IMR-90 (cell line): Measurements from ENCODE around the gene PHF21A. TPM values are rescaled to one million over a fixed set of nuclear protein-coding genes. Genes with fewer than 3 reads are reported as not detected.

Experiments used
- ATAC-seq: fragments of 200-7000 bp; cut with Tn5 transposase; 2 replicates; pipeline ENCODE4 v1.9.1; 2020; ENCODE audit warnings: low read depth, mild to moderate bottlenecking, moderate library complexity
- BruUV-seq: library from RNA; stranded (reverse); fragments of 400-500 nt; replicated peaks from 2 replicates; lab custom pipeline; 2021; lab: Mats Ljungman, UMichigan
- CTCF ChIA-PET: fragments of 300-600 bp; formaldehyde crosslinking; extraction: SDS; loops from one replicate; lab custom pipeline; 2021; ENCODE audit warnings: antibody characterized with exemption; lab: Yijun Ruan, JAX
- POLR2A ChIA-PET: fragments of 300-600 bp; sonication (Branson Sonifier 250); formaldehyde crosslinking; loops from one replicate; lab custom pipeline; 2022; ENCODE audit warnings: antibody characterized with exemption; ENCODE audit not compliant: unreplicated experiment; lab: Charles Lee
- DNase-seq: peaks from one replicate; pipeline ENCODE4 v3.0.0; 2013
- H2AFZ ChIP-seq: replicated peaks from 2 replicates; pipeline ENCODE3; 2013; ENCODE audit warnings: low read length, mild to moderate bottlenecking; ENCODE audit not compliant: poor library complexity
- H2AK5ac ChIP-seq: 2 replicates; pipeline ENCODE4 v1.6.1; 2013; ENCODE audit warnings: low read depth, low read length, inconsistent platforms
- H2AK9ac ChIP-seq: replicated peaks from 2 replicates; pipeline ENCODE3; 2013; ENCODE audit warnings: mild to moderate bottlenecking, low read depth, low read length, moderate library complexity; ENCODE audit not compliant: poor library complexity
- H2BK120ac ChIP-seq: 2 replicates; pipeline ENCODE4 v1.6.1; 2013; ENCODE audit warnings: low read depth, low read length, inconsistent platforms
- H2BK15ac ChIP-seq: 3 replicates; pipeline ENCODE4 v1.6.1; 2013; ENCODE audit warnings: low read depth, low read length, inconsistent platforms
- H2BK20ac ChIP-seq: 2 replicates; pipeline ENCODE4 v1.6.1; 2013; ENCODE audit warnings: low read depth, mild to moderate bottlenecking, inconsistent platforms, low read length, moderate library complexity
- H2BK5ac ChIP-seq: 2 replicates; pipeline ENCODE4 v1.6.1; 2013; ENCODE audit warnings: mild to moderate bottlenecking, low read depth, low read length, inconsistent platforms; ENCODE audit not compliant: poor library complexity, severe bottlenecking
- H3K14ac ChIP-seq: replicated peaks from 2 replicates; pipeline ENCODE4 v1.6.1; 2013; ENCODE audit warnings: low read depth, low read length, inconsistent platforms
- H3K18ac ChIP-seq: 2 replicates; pipeline ENCODE4 v1.6.1; 2013; ENCODE audit warnings: low read depth, low read length, control low read depth
- H3K23ac ChIP-seq: 2 replicates; pipeline ENCODE4 v1.6.1; 2013; ENCODE audit warnings: low read depth, low read length, inconsistent platforms
- H3K27ac ChIP-seq: 2 replicates; pipeline ENCODE4 v1.5.1; 2013; ENCODE audit warnings: mild to moderate bottlenecking, control low read depth, low read length; ENCODE audit not compliant: insufficient read depth
- H3K27me3 ChIP-seq: 2 replicates; pipeline ENCODE4 v1.6.1; 2013; ENCODE audit warnings: low read length; ENCODE audit not compliant: control insufficient read depth, insufficient read depth
- H3K36me3 ChIP-seq: 2 replicates; pipeline ENCODE4 v1.6.1; 2013; ENCODE audit warnings: low read length, mixed read lengths; ENCODE audit not compliant: control insufficient read depth, insufficient read depth
- H3K4ac ChIP-seq: 2 replicates; pipeline ENCODE4 v1.6.1; 2013; ENCODE audit warnings: low read depth, low read length, inconsistent platforms
- H3K4me1 ChIP-seq: 2 replicates; pipeline ENCODE4 v1.6.1; 2013; ENCODE audit warnings: low read length, mixed read lengths; ENCODE audit not compliant: control insufficient read depth, insufficient read depth
- H3K4me2 ChIP-seq: 2 replicates; pipeline ENCODE4 v1.6.1; 2013; ENCODE audit warnings: low read depth, mild to moderate bottlenecking, control low read depth, low read length, moderate library complexity
- H3K4me3 ChIP-seq: 2 replicates; pipeline ENCODE4 v1.5.1; 2013; ENCODE audit warnings: low read depth, mild to moderate bottlenecking, control low read depth, low read length, moderate library complexity; ENCODE audit not compliant: insufficient read depth
- H3K56ac ChIP-seq: 2 replicates; pipeline ENCODE4 v1.6.1; 2013; ENCODE audit warnings: low read length, inconsistent platforms; ENCODE audit not compliant: insufficient read depth; ENCODE audit errors: extremely low read depth
- H3K79me1 ChIP-seq, 2 experiments: 2 replicates each; pipeline ENCODE4 v1.6.1; 2013; ENCODE audit warnings: low read length in 2 of 2, inconsistent platforms in 1 of 2, low read depth in 1 of 2
- H3K9ac ChIP-seq: 2 replicates; pipeline ENCODE4 v1.6.1; 2013; ENCODE audit warnings: low read depth, low read length, control low read depth
- H3K9me1 ChIP-seq: 2 replicates; pipeline ENCODE4 v1.6.1; 2013; ENCODE audit warnings: low read length, inconsistent platforms; ENCODE audit not compliant: insufficient read depth
- H3K9me3 ChIP-seq: 2 replicates; pipeline ENCODE4 v1.6.1; 2013; ENCODE audit warnings: low read length; ENCODE audit not compliant: control insufficient read depth, insufficient read depth
- H4K20me1 ChIP-seq: 2 replicates; pipeline ENCODE4 v1.6.1; 2013; ENCODE audit warnings: low read length, inconsistent platforms; ENCODE audit not compliant: insufficient read depth
- H4K5ac ChIP-seq: 2 replicates; pipeline ENCODE4 v1.6.1; 2013; ENCODE audit warnings: mild to moderate bottlenecking, low read depth, low read length, control low read depth
- H4K8ac ChIP-seq, 2 experiments: 2 replicates each; pipeline ENCODE4 v1.6.1; 2013; ENCODE audit warnings: low read depth in 2 of 2, low read length in 2 of 2, control low read depth in 1 of 2, inconsistent platforms in 1 of 2
- H4K91ac ChIP-seq: 2 replicates; pipeline ENCODE4 v1.6.1; 2013; ENCODE audit warnings: low read depth, low read length, inconsistent platforms; ENCODE audit not compliant: insufficient read depth
- BHLHE40 ChIP-seq: fragments of 150-350 bp; IDR thresholded peaks from 2 replicates; pipeline ENCODE4 v1.6.1; 2016; ENCODE audit warnings: mild to moderate bottlenecking, low read depth, low read length
- CEBPB ChIP-seq: IDR thresholded peaks from 2 replicates; pipeline ENCODE4 v1.6.1; 2012; ENCODE audit warnings: low read depth, low read length, improper control_type of control experiment
- CHD1 ChIP-seq: IDR thresholded peaks from 2 replicates; pipeline ENCODE4 v1.6.1; 2012; ENCODE audit warnings: low read depth, low read length, improper control_type of control experiment
- CTCF ChIP-seq: conservative IDR thresholded peaks from 2 replicates; pipeline ENCODE4 v1.5.1; 2012; ENCODE audit warnings: mild to moderate bottlenecking, low read depth, low read length, improper control_type of control experiment
- ELK1 ChIP-seq: fragments of 150-350 bp; IDR thresholded peaks from 2 replicates; pipeline ENCODE4 v1.6.1; 2016; ENCODE audit warnings: low read depth, mild to moderate bottlenecking, low read length, moderate library complexity, borderline replicate concordance
- FOS ChIP-seq: fragments of 150-350 bp; IDR thresholded peaks from 2 replicates; pipeline ENCODE4 v1.6.1; 2016; ENCODE audit warnings: low read depth, low read length
- MAFK ChIP-seq: IDR thresholded peaks from 2 replicates; pipeline ENCODE4 v1.6.1; 2012; ENCODE audit warnings: low read depth, low read length, improper control_type of control experiment
- MAZ ChIP-seq: IDR thresholded peaks from 2 replicates; pipeline ENCODE4 v1.6.1; 2012; ENCODE audit warnings: low read depth, mild to moderate bottlenecking, low read length, improper control_type of control experiment, moderate library complexity, borderline replicate concordance
- MXI1 ChIP-seq: IDR thresholded peaks from 2 replicates; pipeline ENCODE4 v1.6.1; 2012; ENCODE audit warnings: low read depth, mild to moderate bottlenecking, low read length, moderate library complexity, borderline replicate concordance
- NFE2L2 ChIP-seq: fragments of 150-350 bp; IDR thresholded peaks from 2 replicates; pipeline ENCODE4 v1.6.1; 2016; ENCODE audit warnings: low read depth, mild to moderate bottlenecking, low read length
- POLR2A ChIP-seq: IDR thresholded peaks from 2 replicates; pipeline ENCODE4 v1.6.1; 2012; ENCODE audit warnings: mild to moderate bottlenecking, low read depth, low read length
- RAD21 ChIP-seq: IDR thresholded peaks from 2 replicates; pipeline ENCODE4 v1.6.1; 2012; ENCODE audit warnings: low read length, improper control_type of control experiment
- RCOR1 ChIP-seq: IDR thresholded peaks from 2 replicates; pipeline ENCODE4 v1.6.1; 2012; ENCODE audit warnings: mild to moderate bottlenecking, low read length, improper control_type of control experiment; ENCODE audit not compliant: insufficient replicate concordance
- RFX5 ChIP-seq: IDR thresholded peaks from 2 replicates; pipeline ENCODE4 v1.8.0; 2012; ENCODE audit warnings: low read depth, mild to moderate bottlenecking, low read length, moderate library complexity
- SMC3 ChIP-seq: fragments of 150-350 bp; IDR thresholded peaks from 2 replicates; pipeline ENCODE4 v1.6.1; 2016; ENCODE audit warnings: low read depth, mild to moderate bottlenecking, antibody characterized with exemption, low read length, moderate library complexity
- USF2 ChIP-seq: fragments of 150-350 bp; IDR thresholded peaks from 2 replicates; pipeline ENCODE4 v1.6.1; 2017; ENCODE audit warnings: mild to moderate bottlenecking, antibody characterized with exemption, low read length, low read depth
- WGBS, 2 experiments: methylation state at CpG; one replicate each; pipeline versions ENCODE4 v1.1.5 to v1.1.7; 2013; ENCODE audit warnings: missing lambda C conversion rate in 2 of 2; ENCODE audit not compliant: insufficient read length in 1 of 2; ENCODE audit errors: extremely low coverage in 2 of 2; 5-methylcytosine and 5-hydroxymethylcytosine counted together
- dilution Hi-C: fragments of 300-500 bp; cut with HindIII; formaldehyde crosslinking; loops from one replicate; pipeline ENCODE4 v1.14.3; 2018; ENCODE audit warnings: low sequenced_read_pairs; ENCODE audit not compliant: unreplicated experiment
- in situ Hi-C: fragments of 300-500 bp; cut with MboI; formaldehyde crosslinking; loops from 3 replicates; pipeline ENCODE4 v1.14.3; 2019; ENCODE audit warnings: low sequenced_read_pairs, inconsistent platforms, mixed read lengths
- intact Hi-C: fragments of 100-400 bp; cut with micrococcal nuclease; formaldehyde crosslinking; loops from 2 replicates; pipeline ENCODE4 v1.10.0; 2022
- polyA plus RNA-seq, 3 experiments: library from polyadenylated mRNA; depleted of rRNA; stranded (reverse); fragments of >200 nt; gene quantifications; 2 replicates each; pipeline ENCODE4 v1.2.3, GENCODE V29; 2012; ENCODE audit warnings: low replicate concordance in 1 of 3
- total RNA-seq: library from RNA; depleted of rRNA; stranded (reverse); fragments of >200 nt; gene quantifications from 2 replicates; pipeline ENCODE4 v1.2.3, GENCODE V29; 2012

The PHF21A gene
- total and polyA plus RNA-seq, 2 of the 4 experiments (the other 2 are of a cell fraction): 9.0 to 20.6 TPM

GRCh38 chr11:45906965-45907611 lies 214.2 kb downstream of the PHF21A start, which contains the start of gene FREY1:
Gene FREY1, minus strand, starts transcription at chr11:45907271. Its CDS starts 26 bp downstream, at chr11:45907245.
- H4K5ac ChIP-seq: no peak within 1 kb of the TSS
- H2BK20ac ChIP-seq: no peak within 1 kb of the TSS
- no peak within 1 kb of the TSS for H3K4me3 ChIP-seq
- in situ Hi-C loops: no loop called here
- H2BK15ac ChIP-seq: no peak within 1 kb of the TSS
- no peaks in the 10 kb centered on the region for H3K9me3 ChIP-seq
- TF ChIP-seq POLR2A (no peak), FOS (no peak), RFX5 (no peak), CTCF (no peak), MAZ (no peak), CHD1 (no peak), CEBPB (no peak), NFE2L2 (no peak), USF2 (no peak), RAD21 (no peak), MAFK (no peak), MXI1 (no peak), RCOR1 (no peak), SMC3 (no peak), BHLHE40 (no peak), ELK1 (no peak)
- no peak within 1 kb of the TSS for H2BK120ac ChIP-seq
- no peak within 1 kb of the TSS for H2AFZ ChIP-seq
- CTCF ChIA-PET: no interaction called here
- H3K27me3 ChIP-seq: no peaks in the 10 kb centered on the region
- POLR2A ChIA-PET: no interaction called here
- no peaks in the 10 kb centered on the region for H3K9me1 ChIP-seq
- no peaks in the 10 kb centered on the region for H4K20me1 ChIP-seq
- no peak within 1 kb of the TSS for H3K14ac ChIP-seq
- no peak within 1 kb of the TSS for H2AK9ac ChIP-seq
- no peak within 1 kb of the TSS for H3K4me2 ChIP-seq
- BruUV-seq: no TSS peak
- no peak within 1 kb of the TSS for H4K91ac ChIP-seq
- peaks cover 31% of the 10 kb centered on the region for H3K36me3 ChIP-seq
- no peak within 1 kb of the TSS for H3K23ac ChIP-seq
- H3K4me1 ChIP-seq: no peaks in the 10 kb centered on the region
- no peak within 1 kb of the TSS for H3K56ac ChIP-seq
- H3K18ac ChIP-seq: no peak within 1 kb of the TSS
- ATAC-seq (no peak), DNase-seq (no peak)
- H3K9ac ChIP-seq: no peak within 1 kb of the TSS
- WGBS, 2 experiments: 90% methylated on average over 2 of the region's 18 CpGs; no CpG with 5 or more reads in 1 of the 2 experiments
- no peak within 1 kb of the TSS for H4K8ac ChIP-seq
- dilution Hi-C loops: no loop called here
- H2AK5ac ChIP-seq: no peak within 1 kb of the TSS
- H2BK5ac ChIP-seq: no peak within 1 kb of the TSS
- H3K79me1 ChIP-seq: no peaks in the 10 kb centered on the region
- H3K4ac ChIP-seq: no peak within 1 kb of the TSS
- intact Hi-C loops: no loop called here
- H3K27ac ChIP-seq: no peak within 1 kb of the TSS
